Lung (tissue), 12 donors: ENCODE data around the gene SULT2B1. TPM values are rescaled to one million over a fixed set of nuclear protein-coding genes. Genes with fewer than 3 reads are reported as not detected.

ENCODE experiments used
- ATAC-seq: fragments of 200-7000 bp; cut with Tn5 transposase; one replicate; pipeline ENCODE4 v1.9.1; 2020; ENCODE audit warnings: moderate number of reproducible peaks; ENCODE audit not compliant: insufficient read depth, low FRiP score
- DNase-seq, 3 donors: peaks; one replicate each; pipeline ENCODE4 v3.0.0-alpha.2; 2013 to 2017
- H3K27ac ChIP-seq, 2 donors: one replicate each; pipeline ENCODE4 v1.5.1; 2013; ENCODE audit warnings: mild to moderate bottlenecking in 2 of 2, moderate library complexity in 2 of 2, control low read depth in 1 of 2, inconsistent platforms in 1 of 2, low read depth in 1 of 2, low read length in 1 of 2
- H3K27me3 ChIP-seq, 3 donors: one replicate each; pipeline ENCODE4 v1.5.1; 2013; ENCODE audit warnings: low read length in 2 of 3; ENCODE audit not compliant: control insufficient read depth in 3 of 3, insufficient read depth in 3 of 3
- H3K36me3 ChIP-seq, 4 donors: one replicate each; pipeline ENCODE4 v1.5.1; 2013; ENCODE audit warnings: low read length in 4 of 4, mild to moderate bottlenecking in 1 of 4, moderate library complexity in 1 of 4; ENCODE audit not compliant: control insufficient read depth in 4 of 4, insufficient read depth in 4 of 4
- H3K4me1 ChIP-seq, 5 donors: one replicate each; pipeline ENCODE4 v1.5.1; 2013; ENCODE audit warnings: low read length in 5 of 5, mild to moderate bottlenecking in 2 of 5, moderate library complexity in 1 of 5; ENCODE audit not compliant: control insufficient read depth in 5 of 5, insufficient read depth in 5 of 5
- H3K4me3 ChIP-seq: one replicate; pipeline ENCODE4 v1.5.1; 2013; ENCODE audit warnings: mild to moderate bottlenecking, control low read depth, moderate library complexity
- H3K9ac ChIP-seq, 2 donors: one replicate each; pipeline ENCODE4 v1.5.1; 2013; ENCODE audit warnings: low read length in 2 of 2, control low read depth in 1 of 2; ENCODE audit not compliant: insufficient read depth in 1 of 2
- H3K9me3 ChIP-seq, 4 donors: one replicate each; pipeline ENCODE4 v1.5.1; 2013; ENCODE audit warnings: low read length in 3 of 4, mild to moderate bottlenecking in 1 of 4, moderate library complexity in 1 of 4; ENCODE audit not compliant: control insufficient read depth in 4 of 4, insufficient read depth in 3 of 4
- WGBS, 2 donors: extraction: QIAGEN DNeasy Blood & Tissue Kit; methylation state at CpG; one replicate each; pipeline ENCODE4 v1.1.7; 2013; 5-methylcytosine and 5-hydroxymethylcytosine counted together
- polyA plus RNA-seq, 2 donors: library from polyadenylated mRNA; stranded (reverse); fragments of 200-250 nt; gene quantifications; one replicate each; pipeline ENCODE4 v1.2.1, GENCODE V29; 2013
- total RNA-seq, 2 donors: library from RNA; depleted of rRNA in 1 of 2; stranded (reverse); fragments of >200 nt in 1 of 2; gene quantifications; one replicate each; pipeline ENCODE4 v1.2.1, GENCODE V29; 2014 to 2021
- TF ChIP-seq, protein P1 (sequence below): IDR thresholded peaks from 2 replicates; pipeline ENCODE4 v1.5.1; 2012; ENCODE audit warnings: mild to moderate bottlenecking; ENCODE audit errors: control extremely low read depth, extremely low read depth
- donor health status: control.
- donor health status: control.
- donor health status: Bipolar disorder and iron deficiency.
- donor health status: healthy.
- donor health status: DM: yes; HTN: yes; CAD: no.

SULT2B1 gene
- total and polyA plus RNA-seq, 4 donors = 1.2 to 22.9 (median 10.7) TPM

DNA sequence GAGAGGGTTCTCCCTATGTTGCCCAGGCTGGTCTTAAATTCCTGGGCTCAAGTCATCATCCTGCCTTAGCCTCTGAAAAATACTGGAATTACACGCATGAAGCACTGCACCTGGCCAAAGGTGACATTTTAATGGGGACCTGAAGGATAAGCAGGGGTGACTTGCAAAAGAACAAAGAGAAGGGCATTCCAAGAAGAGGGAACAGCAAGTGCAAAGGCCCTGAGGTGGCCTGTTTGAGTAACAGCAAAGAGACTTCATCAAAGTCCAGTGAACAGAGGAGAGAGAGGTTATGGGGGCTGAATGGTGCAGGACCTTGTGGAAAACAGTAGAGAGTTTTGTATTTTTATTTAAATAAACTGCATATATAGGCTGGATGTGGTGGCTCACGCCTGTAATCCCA, 89.9 kb downstream of the SULT2B1 start:
- Histone ChIP-seq H3K27me3 (peaks cover 0 to 9% (median 0%) of the 10 kb centered on the region in 3 donors), H3K9ac (no peak overlapping the region), H3K4me3 (no peak overlapping the region), H3K27ac (no peak overlapping the region), H3K4me1 (peaks cover 0 to 27% (median 5%) of the 10 kb centered on the region in 5 donors), H3K36me3 (no peaks in the 10 kb centered on the region), H3K9me3 (no peaks in the 10 kb centered on the region)
- ATAC-seq (no peak), DNase-seq (no peak)
- 94 to 96% methylated on average over 2 of the region's 2 CpGs for WGBS, 2 donors
- TF ChIP-seq, protein P1, sequence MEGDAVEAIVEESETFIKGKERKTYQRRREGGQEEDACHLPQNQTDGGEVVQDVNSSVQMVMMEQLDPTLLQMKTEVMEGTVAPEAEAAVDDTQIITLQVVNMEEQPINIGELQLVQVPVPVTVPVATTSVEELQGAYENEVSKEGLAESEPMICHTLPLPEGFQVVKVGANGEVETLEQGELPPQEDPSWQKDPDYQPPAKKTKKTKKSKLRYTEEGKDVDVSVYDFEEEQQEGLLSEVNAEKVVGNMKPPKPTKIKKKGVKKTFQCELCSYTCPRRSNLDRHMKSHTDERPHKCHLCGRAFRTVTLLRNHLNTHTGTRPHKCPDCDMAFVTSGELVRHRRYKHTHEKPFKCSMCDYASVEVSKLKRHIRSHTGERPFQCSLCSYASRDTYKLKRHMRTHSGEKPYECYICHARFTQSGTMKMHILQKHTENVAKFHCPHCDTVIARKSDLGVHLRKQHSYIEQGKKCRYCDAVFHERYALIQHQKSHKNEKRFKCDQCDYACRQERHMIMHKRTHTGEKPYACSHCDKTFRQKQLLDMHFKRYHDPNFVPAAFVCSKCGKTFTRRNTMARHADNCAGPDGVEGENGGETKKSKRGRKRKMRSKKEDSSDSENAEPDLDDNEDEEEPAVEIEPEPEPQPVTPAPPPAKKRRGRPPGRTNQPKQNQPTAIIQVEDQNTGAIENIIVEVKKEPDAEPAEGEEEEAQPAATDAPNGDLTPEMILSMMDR = no peak

DNA sequence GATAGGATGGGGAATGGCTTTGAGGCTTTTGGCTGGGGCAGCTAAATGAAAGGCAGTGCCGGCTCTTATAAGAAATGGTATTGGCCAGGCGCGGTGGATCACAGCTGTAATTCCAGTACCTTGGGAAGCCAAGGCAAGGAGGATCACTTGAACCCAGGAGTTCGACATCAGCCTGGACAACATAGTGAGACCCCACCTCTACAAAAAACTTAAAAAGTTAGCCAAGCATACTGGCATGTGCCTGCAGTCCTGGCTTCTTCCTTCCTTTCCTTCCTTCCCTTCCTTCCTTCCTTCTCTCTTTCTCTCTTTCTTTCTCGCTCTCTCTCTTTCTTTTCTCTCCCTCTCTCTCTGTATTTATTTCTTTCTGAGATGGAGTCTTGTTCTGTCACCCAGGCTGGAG, 90.9 kb downstream of the SULT2B1 start:
- WGBS, 2 donors = 92 to 95% methylated on average over 5 of the region's 5 CpGs
- Histone ChIP-seq H3K9me3 (no peaks in the 10 kb centered on the region), H3K36me3 (no peaks in the 10 kb centered on the region), H3K27ac (no peak overlapping the region), H3K27me3 (peaks cover 0 to 9% (median 0%) of the 10 kb centered on the region in 3 donors), H3K4me1 (peaks cover 0 to 27% (median 5%) of the 10 kb centered on the region in 5 donors), H3K4me3 (no peak overlapping the region), H3K9ac (no peak overlapping the region)
- DNase-seq = no peak
- no peak for ATAC-seq
- TF ChIP-seq, protein P1 = no peak

DNA sequence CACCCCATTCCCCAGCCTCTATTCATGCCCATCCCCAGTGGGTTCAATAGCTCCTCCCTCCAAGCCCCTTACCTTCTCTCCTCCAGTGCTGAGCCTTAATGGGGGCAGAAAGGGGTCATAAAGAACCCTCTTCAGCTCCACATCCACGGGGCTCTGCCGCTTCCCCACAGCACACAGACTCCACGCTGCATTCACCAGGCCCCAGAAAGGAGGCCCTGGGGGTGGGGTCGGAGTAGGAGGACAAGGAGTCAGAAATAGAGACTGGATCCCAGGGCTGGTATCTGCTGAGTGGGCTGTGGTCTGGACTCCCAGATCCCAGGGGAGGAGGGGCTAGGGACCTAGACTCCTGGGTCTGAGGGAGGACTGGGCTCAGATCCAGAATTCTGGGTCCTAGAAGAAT, 92.4 kb downstream of the SULT2B1 start:
- no peaks in the 10 kb centered on the region for H3K36me3 ChIP-seq
- ATAC-seq (no peak), DNase-seq (no peak)
- TF ChIP-seq, protein P1 = no peak
- H3K27me3 ChIP-seq = peaks cover 0 to 8% (median 0%) of the 10 kb centered on the region in 3 donors
- no peak overlapping the region for H3K27ac ChIP-seq
- H3K4me3 ChIP-seq = no peak overlapping the region
- no peaks in the 10 kb centered on the region for H3K9me3 ChIP-seq
- H3K4me1 ChIP-seq = peaks cover 0 to 20% (median 0%) of the 10 kb centered on the region in 5 donors
- WGBS, 2 donors = 77 to 79% methylated on average over 4 of the region's 4 CpGs
- H3K9ac ChIP-seq = no peak overlapping the region
